HG02852 (cell line): Measurements from ENCODE around the gene FHIT.

Source experiments
- ATAC-seq: cut with Tn5 transposase; IDR thresholded peaks from one replicate; pipeline ENCODE4 v1.9.1; 2021; ENCODE audit warnings: mild to moderate bottlenecking, moderate library complexity; ENCODE audit not compliant: unreplicated experiment

FHIT gene

DNA sequence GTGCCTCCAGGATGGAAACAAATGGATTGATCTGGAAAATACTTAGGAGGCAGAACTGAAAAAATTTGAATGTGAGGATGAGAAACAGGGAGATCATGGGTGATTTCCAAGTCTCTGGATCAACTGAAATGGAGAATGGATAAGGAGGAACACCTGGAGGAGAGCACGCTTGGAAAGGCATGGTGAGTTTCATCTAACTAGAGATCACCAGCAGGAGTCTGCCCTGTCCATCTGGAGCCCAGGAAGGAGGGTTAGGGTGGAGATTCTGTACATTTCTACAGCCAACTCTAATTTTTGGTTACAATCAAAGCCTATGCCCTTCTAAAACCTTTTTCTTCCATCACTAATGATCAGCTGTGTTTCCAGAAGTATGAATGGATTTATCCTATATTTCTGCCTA, 1205.6 kb downstream of the FHIT start:
- no peak for ATAC-seq

DNA sequence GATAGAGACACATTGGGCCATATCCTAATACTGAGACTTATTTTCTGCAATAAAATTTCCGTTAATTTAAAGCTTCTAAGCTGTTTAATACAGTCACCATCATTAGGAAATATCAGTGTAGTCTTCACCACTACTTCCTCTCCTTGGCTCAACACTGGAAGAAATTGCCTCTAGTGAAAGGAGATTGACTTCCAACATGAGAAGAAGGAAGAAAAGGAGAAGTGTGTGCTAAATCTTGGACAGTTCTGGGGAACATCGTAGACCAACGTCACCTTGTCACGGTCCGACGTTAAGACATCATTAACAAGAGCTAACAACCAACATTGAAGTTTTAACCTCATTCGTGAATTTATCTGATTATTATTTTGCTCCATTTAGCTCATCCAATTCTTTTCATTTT, 1214.4 kb downstream of the FHIT start:
- no peak for ATAC-seq

DNA sequence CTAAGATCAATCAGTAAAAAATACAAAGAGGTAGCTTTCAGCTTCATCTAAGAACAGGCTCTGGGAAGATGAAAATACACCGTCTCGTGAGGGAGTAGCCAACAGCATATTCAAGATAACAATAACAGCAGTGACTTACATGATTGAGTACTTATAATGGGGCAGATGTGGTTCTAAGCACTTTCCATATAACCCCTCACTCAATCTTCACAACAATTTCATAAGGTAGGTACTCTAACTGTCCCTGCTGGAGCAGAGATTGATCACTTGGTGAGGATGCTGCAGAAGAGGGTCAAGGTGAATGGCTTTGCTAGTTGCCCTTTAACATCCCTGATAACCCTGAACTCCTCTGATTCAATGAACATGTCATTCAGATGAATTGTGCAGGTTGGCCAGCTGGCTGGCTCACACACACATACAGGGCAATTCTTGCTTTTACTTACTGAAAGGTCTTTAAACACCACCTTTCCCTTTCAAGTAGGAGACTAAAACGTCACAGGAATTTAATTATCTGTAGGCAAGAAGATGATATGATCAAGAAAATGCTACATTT, 1217.3 kb downstream of the FHIT start:
- no peak for ATAC-seq

DNA sequence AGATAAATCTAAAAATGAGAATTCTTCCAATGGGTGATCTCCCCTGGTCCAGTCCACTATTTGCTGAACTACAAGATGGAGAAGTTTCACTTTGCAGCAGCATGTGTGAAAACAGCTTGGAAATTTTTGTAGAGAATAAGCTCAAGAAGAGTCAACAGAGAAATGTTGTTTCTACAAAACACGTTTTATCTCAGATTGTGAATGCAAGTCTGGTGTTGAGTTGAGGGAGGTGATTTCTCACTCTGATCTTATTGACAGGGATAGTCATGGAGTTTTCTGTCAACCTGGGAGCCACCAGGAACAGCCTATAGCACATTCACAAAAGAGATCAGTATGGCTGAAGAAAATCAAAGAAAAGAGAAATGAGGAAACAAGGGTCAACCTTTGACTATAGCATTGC, 1220.3 kb downstream of the FHIT start:
- no peak for ATAC-seq

DNA sequence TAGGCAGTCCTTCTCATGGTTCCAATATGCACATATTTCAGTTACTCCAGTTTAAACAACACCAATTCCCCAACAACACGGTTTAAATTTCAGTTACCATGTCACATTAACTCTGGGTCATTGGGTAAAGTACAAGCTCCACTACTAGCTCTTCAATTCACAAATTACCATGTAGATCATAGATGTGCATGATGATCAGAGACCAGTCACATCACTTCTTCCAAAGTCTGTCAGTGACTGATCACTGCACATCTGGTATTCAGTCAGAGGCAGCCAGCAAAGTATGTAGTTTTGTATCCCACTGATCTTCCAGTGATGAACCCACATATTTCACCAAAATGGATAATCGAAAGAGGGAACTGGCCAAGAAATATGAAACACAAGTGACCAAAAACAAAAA, 1223.0 kb downstream of the FHIT start:
- no peak for ATAC-seq

DNA sequence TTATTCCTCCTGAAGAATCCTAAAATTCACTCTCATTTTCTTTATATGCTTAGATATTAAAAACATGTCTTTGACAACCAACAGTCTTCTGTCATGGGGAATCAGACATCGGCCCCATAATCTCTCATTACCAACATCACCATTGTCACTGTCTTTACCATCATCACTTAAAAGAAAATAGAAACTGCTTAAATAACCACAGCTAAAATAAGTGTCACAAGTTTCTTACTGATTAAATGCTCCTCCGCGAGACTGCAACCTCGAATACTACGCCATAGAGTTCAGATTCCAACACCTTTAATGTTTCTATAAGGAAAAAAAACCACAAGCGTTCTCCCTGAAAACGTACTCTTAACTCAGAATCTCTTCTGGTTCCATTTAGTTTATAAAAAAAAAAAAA, 1223.9 kb downstream of the FHIT start:
- no peak for ATAC-seq

DNA sequence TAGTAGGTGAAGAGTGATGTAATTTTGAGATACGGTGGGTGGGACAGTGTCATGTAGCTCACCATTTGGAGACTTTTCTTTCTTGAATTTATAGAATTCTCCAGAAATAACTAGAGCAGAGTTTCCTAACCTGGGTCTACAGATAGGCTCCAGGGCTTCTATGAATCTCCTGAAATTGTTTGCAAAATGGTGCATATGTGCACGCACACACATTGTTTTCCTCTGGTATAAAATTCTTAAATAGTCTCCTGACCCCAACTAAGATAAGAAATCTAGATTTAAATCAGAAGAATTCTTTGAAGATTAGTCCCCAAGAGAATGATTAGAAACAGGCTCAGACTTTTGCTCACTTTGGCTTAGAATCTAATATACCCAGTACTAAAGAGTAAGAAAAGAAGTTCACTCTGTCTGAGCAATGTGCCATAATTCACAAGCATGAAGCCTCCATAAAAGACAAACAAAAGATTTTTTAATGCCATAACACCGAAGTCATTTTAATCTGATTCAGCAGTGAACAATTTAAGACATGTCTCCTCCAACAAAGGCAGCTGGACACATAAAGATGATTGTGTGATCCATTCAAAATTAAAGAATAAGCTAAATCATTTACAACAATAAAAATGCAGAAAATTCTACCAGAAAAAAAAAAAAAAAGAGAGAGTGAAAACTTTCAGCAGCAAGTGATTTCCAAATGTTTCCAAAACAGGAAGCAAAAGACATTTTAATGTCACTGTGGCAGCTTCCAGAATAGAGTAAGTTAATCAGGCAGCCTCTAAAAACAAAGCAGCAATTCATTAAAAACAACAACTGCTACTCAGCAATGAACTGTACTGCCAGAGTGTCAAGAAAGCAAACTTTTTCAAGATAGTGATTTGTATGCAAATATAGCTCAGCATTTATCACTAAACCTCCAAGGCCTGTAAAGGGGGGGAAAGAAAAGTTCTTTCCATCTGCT, 1225.9 kb downstream of the FHIT start:
- ATAC-seq: no peak

DNA sequence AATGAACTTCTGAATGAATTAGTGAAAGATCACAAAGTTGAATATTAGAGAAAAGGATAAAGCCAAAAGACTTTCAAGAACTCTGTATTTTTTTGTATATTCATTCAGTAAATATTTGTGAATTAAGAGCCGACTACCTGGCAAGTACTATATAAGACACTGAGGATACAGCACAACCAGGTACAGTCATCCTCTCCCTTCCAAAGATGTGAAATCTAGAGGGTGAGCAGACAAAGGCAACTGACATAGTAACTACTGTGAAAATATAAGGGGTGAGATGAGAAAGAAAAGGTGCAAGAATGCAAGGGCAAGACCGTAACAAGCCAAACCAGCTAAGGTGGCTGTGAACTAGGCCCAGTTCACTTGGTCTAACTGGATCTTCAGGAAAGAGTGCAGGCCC, 1226.9 kb downstream of the FHIT start:
- ATAC-seq: no peak

DNA sequence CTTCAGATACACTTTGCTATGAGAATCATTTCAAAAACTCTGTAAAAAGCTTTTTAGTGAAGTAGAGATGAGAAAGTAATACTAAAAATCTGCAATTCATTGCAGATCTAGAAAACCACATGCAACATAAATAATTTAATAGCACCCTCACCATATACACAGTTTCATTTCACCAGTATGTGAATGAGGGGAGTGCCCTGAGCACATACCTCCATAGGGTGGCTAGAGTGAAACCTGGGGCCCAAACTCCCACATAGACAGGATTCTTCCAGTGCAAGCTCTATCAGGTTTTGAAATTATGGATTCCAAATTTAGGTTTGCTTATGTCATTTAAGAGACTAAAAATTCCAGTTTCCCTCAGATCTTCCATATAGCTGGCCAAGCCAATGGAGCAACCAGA, 1228.1 kb downstream of the FHIT start:
- ATAC-seq: no peak

DNA sequence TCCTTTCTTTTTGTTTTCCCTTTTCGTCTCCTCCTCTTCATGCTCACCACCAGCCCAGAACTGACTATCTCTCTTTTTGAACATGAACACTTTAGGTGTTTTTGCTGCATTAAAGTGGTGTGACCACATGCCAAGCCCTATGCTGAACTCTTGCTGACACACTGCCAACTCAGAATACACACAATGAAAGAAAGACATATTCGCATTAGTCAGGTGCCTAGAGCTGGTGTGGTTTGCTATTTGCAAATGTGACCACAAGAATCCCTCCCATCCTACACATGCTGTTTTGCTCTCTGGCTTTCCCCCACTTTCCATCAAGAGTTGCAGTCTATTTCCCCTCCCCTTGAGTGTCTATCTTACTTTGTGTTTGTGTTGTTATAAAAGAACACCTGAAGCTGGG, 1233.6 kb downstream of the FHIT start:
- ATAC-seq: peak; percentile 60

DNA sequence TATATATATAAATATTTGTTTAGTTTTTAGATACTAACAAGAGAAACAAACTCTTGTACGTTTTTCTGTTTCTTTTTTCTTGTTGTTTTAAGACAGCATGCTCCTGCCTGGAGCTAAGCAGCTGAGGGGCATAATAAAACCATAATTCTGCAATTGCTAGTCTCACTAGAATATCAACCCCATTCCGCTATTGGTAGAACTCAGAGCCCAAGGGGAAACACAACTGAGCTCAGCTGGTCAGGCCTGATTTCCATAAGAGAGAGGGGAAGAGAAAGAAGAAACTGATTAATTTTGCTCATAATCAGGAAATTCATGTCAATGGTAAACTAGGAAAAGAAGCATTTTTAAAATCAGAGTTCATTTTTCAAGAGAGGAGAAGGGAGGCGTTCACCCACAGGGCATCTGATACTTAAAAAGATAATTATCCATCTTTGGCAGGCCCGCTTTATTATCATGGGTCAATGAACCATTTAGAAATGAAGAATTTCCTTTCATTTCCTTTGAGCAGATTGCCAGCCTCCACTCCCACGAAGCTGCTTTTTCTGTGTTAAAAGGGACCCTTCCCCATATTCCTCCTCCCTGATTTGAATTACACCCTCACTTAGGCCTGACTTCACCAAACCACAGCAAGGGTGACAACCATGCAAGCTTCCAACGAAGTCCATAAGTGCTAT, 1236.1 kb downstream of the FHIT start:
- ATAC-seq: no peak

DNA sequence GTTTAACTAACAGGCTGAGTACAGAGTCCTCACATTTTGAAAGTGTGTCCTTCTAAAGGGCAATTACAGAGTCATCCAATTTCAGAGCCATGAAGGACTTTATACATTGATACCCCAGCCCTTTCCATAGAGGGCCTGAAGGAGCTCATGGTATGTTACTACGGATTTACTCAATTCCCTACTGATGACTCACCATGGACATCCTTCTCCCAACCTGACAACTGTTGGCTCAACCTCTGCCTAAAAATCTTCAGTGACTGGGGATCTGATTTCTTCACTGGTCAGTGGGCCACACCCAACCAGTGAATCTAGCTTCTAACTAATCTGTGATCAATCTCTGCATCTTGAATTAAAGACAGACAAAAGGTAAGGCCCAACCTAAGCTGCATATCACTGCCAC, 1238.0 kb downstream of the FHIT start:
- no peak for ATAC-seq

DNA sequence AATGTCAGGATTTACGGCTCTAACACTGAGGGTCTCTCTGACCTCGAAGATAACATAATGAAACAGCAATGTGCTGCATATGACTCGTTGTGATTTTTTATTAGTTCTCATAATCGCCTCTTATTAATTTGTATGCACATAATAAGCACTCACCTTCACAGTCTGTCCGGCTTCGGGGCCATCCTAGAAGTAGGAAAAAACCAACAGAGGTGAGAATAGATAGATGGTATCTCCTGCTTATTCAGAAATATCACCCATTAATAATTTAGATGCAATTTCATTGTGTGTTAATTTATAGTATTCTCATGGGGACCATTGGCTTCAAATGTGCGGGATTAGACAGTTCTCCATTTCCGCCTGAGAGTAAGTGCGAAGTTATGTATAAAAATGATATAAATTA, 1240.0 kb downstream of the FHIT start:
- ATAC-seq: no peak

DNA sequence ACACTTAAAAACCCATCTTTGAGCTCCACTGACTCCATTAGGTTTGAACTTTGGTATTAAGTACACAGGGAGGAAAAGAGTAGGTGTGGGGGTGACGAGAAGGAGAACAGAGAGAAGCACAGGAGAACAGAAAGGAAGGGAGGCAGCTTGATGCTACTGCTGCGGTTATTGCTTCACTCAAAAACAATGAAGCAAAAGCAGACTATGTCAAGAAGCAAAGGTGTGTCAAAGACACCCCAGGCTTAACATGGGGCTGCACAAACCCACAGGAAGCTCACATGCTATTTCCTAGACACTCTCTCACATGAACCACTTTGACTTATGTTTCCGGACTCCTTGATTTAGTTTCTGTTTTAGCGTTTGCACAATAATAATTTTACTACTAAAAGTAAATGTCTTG, 1240.5 kb downstream of the FHIT start:
- peak; percentile 99 for ATAC-seq

DNA sequence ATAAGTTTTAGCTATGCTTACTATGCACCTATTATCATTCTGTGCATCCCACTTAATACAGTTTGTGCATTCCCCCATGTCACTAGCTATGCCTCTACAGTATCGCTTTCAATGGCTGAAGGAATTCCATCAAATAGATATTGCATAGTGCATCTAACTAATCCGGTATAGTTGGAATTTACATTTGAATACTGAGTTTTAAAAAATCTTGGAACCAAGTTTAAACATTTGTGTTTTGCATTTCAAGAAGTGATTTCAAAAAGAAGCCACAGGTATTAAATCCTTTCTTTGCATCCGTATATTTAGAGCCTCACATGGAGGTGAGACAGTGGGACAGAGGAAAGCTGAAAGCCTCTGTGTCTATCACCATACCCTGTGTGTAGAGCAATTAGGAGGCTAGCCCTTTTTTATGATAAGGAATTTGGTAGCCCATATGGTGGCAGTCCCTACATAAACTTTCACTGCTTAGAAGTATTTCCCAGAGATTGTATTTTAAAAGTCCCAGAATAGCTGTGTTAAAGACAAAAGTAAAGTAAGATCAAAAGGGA, 1241.2 kb downstream of the FHIT start:
- ATAC-seq: no peak

DNA sequence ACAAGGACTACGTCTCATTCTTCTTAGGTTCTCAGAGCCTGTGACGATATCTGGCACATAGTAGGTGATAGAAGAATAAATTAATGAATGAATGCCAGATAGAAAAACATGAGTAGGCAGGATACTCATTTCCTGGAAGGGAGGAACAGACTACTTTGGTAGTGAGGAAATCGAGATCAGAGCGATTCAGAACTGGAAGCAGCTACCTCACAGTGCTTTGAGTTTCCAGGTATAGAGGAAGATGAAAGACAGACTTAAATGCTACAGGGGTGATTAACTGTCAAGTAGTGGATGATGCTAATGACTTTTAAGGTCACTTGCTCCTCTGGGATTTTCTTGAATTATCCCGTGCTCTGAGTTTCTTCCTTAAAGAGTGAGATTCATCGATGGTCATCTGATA, 1249.9 kb downstream of the FHIT start:
- no peak for ATAC-seq

DNA sequence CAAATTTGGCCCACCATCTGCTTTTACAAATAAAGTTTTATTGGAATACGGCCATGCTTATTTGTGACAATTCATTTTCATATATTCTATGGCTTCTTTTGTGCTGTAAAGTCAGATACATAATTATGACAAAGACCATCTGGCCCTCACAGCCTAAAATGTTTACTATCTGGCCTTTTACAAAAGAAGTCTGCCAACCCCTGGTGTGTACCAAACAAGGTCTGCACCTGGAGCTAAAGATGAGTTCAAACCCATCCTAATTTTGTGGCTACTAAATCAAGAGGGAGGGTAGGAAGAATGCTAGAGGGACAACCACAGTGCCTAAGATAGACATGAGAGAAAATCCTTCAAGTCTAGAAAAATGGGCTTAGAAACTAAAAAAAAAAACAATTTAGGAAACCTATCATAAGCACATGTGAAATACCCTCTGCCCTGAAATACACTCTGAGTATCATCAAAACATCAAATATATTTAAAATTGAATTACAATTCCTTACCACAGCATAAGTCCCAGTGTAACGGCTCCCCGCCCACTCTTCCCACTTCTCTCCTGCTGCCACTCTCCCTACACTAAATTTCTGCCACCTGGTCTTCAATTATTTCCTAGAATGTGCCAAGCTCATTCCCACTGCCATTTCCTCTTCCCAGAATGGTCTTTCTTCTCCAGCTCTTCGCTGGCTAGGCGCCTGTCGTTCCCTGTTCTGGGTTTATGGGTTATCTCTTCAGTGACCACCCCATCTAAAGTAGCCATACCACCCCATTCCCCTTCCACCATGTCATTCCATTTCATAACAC, 1250.7 kb downstream of the FHIT start:
- no peak for ATAC-seq

DNA sequence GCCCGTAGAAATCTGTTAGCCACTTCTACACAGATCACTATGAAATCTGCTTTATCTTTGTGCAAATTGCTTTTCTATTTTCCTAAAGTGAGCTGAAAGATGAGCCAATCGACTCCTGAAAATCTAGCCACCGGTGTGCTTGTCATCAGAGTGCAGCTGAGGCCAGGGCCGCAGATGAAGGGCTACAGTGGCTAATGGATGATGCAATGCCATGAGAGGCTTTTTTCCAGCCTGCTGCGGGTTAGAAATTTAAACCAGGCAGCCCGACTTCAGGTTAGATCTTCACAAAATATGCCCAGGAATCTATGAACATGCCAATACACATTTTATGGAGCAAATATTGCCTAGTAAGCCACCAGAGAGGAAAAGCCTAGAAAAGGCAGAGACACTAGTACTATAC, 1253.2 kb downstream of the FHIT start:
- no peak for ATAC-seq

DNA sequence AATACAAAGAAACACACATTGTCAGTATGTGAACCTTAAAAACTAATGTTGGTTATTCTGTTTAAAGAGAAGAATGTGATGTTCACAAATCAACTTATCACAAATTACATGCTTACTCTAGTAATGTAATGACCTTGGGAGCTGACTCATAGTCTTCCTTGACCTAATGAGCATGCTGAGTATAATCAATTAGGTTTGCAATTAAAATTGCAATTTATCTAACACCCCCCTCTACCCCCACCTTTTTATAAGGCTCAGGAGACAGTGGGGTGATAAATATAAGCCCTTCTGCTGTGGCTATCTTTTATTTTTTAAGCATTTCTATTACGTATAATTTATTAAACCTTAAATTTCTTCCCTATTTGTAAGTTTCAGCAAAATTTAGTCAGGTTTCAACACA, 1253.7 kb downstream of the FHIT start:
- no peak for ATAC-seq

DNA sequence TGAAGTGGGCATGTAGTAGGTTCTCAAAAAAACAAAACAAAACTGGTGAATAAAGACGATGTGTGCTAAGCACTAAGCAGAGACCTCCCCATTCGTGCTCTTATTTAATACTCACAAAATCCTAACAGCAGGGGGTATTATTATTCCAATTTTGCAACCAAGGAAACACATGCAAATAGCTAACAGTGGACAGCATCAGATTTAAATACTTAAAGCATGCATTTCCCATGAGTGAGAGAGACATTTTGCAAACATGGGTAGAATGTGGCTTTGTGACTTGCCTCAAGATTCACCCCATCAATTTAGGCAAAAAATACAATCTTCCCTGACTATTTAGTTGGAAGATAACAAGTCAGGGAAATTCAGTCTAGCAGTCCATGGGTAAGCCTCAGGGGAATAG, 1255.2 kb downstream of the FHIT start:
- no peak for ATAC-seq

DNA sequence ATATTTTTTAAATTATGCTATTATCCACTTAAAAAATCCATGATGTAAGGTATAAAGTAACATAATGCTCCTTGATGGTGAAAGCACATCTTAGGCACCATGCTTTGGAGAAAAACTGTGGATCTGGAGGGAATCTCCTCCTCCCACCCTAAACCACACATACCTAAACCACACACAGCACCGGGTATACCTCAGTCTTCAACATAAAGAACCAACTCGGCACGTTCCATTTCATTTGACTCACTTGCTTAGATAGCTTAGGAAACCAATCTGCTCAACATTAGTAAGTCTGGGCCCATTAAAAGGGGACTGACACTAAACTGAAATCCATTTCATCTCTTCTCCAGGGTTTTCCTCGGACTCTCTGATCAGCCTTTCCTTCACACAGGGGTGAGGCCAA, 1255.7 kb downstream of the FHIT start:
- ATAC-seq: no peak
